PC-3 (cell line): Measurements from ENCODE around the gene WDR26. TPM values are rescaled to one million over a fixed set of nuclear protein-coding genes. Genes with fewer than 3 reads are reported as not detected.

ENCODE experiments used
- ATAC-seq: fragments of 200-7000 bp; cut with Tn5 transposase; 2 replicates; pipeline ENCODE4 v1.9.1; 2020; ENCODE audit warnings: mild to moderate bottlenecking, moderate library complexity
- BruUV-seq: library from RNA; stranded (reverse); fragments of 400-500 nt; replicated peaks from 2 replicates; lab custom pipeline; 2021; lab: Mats Ljungman, UMichigan
- CTCF ChIA-PET: fragments of 300-600 bp; sonication (Branson Sonifier 250); formaldehyde crosslinking; loops from one replicate; lab custom pipeline; 2022; ENCODE audit warnings: antibody characterized with exemption; lab: Charles Lee
- POLR2A ChIA-PET: fragments of 300-600 bp; sonication (Branson Sonifier 250); formaldehyde crosslinking; loops from one replicate; lab custom pipeline; 2022; ENCODE audit warnings: antibody characterized with exemption; ENCODE audit not compliant: unreplicated experiment; lab: Charles Lee
- DNase-seq: peaks from one replicate; pipeline ENCODE4 v3.0.0-alpha.2; 2015
- H2AFZ ChIP-seq: fragments of 300-600 bp; sonication (generic); 2 replicates; pipeline ENCODE4 v1.6.0; 2016; ENCODE audit warnings: antibody characterized with exemption, low read length
- H3F3A ChIP-seq: fragments of 300-600 bp; sonication (generic); one replicate; pipeline ENCODE4 v1.6.0; 2017; ENCODE audit warnings: antibody characterized with exemption, low read length, control low read depth, mild to moderate bottlenecking; ENCODE audit not compliant: unreplicated experiment
- H3K27ac ChIP-seq: fragments of 300-600 bp; sonication (generic); 2 replicates; pipeline ENCODE4 v1.5.1; 2016; ENCODE audit warnings: mild to moderate bottlenecking, low read length
- H3K27me3 ChIP-seq: fragments of 300-600 bp; sonication (generic); 2 replicates; pipeline ENCODE4 v1.6.1; 2016; ENCODE audit warnings: low read length, mixed read lengths
- H3K36me3 ChIP-seq: fragments of 300-600 bp; sonication (generic); 2 replicates; pipeline ENCODE4 v1.6.1; 2016; ENCODE audit warnings: low read depth, mixed run types, low read length, mixed read lengths
- H3K4me1 ChIP-seq: fragments of 300-600 bp; sonication (generic); 2 replicates; pipeline ENCODE4 v1.5.1; 2016; ENCODE audit warnings: low read length; ENCODE audit not compliant: insufficient read depth
- H3K4me2 ChIP-seq: fragments of 300-600 bp; sonication (generic); 2 replicates; pipeline ENCODE4 v1.6.0; 2016; ENCODE audit warnings: low read length
- H3K4me3 ChIP-seq: fragments of 300-600 bp; sonication (generic); 2 replicates; pipeline ENCODE4 v1.5.1; 2016; ENCODE audit warnings: mild to moderate bottlenecking, low read length, mixed read lengths
- H3K79me2 ChIP-seq: fragments of 300-600 bp; sonication (generic); 2 replicates; pipeline ENCODE4 v1.6.1; 2017; ENCODE audit warnings: low read length, mixed read lengths
- H3K9ac ChIP-seq: fragments of 300-600 bp; sonication (generic); 2 replicates; pipeline ENCODE4 v1.6.0; 2016; ENCODE audit warnings: mild to moderate bottlenecking, low read length
- H3K9me2 ChIP-seq: fragments of 300-600 bp; sonication (generic); replicated peaks from 2 replicates; pipeline ENCODE4 v1.6.1; 2016; ENCODE audit warnings: mixed run types, low read length, mixed read lengths
- H3K9me3 ChIP-seq: fragments of 300-600 bp; sonication (generic); 2 replicates; pipeline ENCODE4 v1.6.1; 2016; ENCODE audit warnings: low read length, mixed read lengths
- H4K20me1 ChIP-seq: fragments of 300-600 bp; sonication (generic); 2 replicates; pipeline ENCODE4 v1.6.1; 2016; ENCODE audit warnings: low read length, mixed read lengths
- EZH2 ChIP-seq: fragments of 300-600 bp; sonication (generic); IDR thresholded peaks from one replicate; pipeline ENCODE4 v1.6.1; 2017; ENCODE audit warnings: antibody characterized with exemption, mild to moderate bottlenecking, low read length; ENCODE audit not compliant: unreplicated experiment
- EZH2phosphoT487 ChIP-seq: fragments of 300-600 bp; sonication (generic); IDR thresholded peaks from 2 replicates; pipeline ENCODE4 v1.6.1; 2018; ENCODE audit warnings: mild to moderate bottlenecking, antibody characterized with exemption, low read length, borderline replicate concordance
- intact Hi-C: fragments of 100-400 bp; cut with micrococcal nuclease; formaldehyde crosslinking; loops from 2 replicates; pipeline ENCODE4 v1.9.0; 2023
- total RNA-seq: library from RNA; depleted of rRNA; stranded (reverse); fragments of >200 nt; gene quantifications from 2 replicates; pipeline ENCODE4 v1.2.3, GENCODE V29; 2014
- TF ChIP-seq, protein P1 (sequence below): fragments of 300-600 bp; sonication (generic); conservative IDR thresholded peaks from 2 replicates; pipeline ENCODE4 v1.5.1; 2017; ENCODE audit warnings: antibody characterized with exemption, low read depth, mild to moderate bottlenecking, low read length

Gene WDR26
- total RNA-seq, 1 experiment from 2014 or later = 40.7 TPM

DNA sequence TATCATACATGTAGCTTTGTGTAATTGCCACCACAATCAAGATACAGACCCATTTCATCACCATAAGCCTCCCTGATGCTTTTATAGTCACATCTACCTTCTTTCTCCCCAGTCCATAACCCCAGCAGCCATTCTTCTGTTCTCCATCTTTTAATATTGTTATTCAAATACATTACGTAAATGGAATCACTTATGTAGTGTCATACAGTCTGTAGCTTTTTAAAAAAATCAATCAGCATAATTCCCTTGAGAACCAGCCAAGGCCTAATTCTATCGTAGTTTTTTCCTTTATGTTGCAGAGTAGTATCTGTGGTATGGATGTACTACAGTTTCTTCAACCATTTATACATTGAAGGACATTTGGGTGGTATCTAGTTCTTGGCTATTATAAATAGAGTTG lies 31.6 kb upstream of the WDR26 start:
- no peaks in the 10 kb centered on the region for H3K27me3 ChIP-seq
- H2AFZ ChIP-seq = no peak overlapping the region
- no peak overlapping the region for H3K4me3 ChIP-seq
- H3K9me2 ChIP-seq = no peaks in the 10 kb centered on the region
- H3K27ac ChIP-seq = no peak overlapping the region
- no peak overlapping the region for H3K4me2 ChIP-seq
- no peak overlapping the region for H3K9ac ChIP-seq
- H3K79me2 ChIP-seq = no peaks in the 10 kb centered on the region
- H3K4me1 ChIP-seq = no peaks in the 10 kb centered on the region
- POLR2A ChIA-PET = no interaction called here
- H4K20me1 ChIP-seq = no peaks in the 10 kb centered on the region
- intact Hi-C loops = no loop called here
- no peak for TF ChIP-seq EZH2
- TF ChIP-seq, protein P1, sequence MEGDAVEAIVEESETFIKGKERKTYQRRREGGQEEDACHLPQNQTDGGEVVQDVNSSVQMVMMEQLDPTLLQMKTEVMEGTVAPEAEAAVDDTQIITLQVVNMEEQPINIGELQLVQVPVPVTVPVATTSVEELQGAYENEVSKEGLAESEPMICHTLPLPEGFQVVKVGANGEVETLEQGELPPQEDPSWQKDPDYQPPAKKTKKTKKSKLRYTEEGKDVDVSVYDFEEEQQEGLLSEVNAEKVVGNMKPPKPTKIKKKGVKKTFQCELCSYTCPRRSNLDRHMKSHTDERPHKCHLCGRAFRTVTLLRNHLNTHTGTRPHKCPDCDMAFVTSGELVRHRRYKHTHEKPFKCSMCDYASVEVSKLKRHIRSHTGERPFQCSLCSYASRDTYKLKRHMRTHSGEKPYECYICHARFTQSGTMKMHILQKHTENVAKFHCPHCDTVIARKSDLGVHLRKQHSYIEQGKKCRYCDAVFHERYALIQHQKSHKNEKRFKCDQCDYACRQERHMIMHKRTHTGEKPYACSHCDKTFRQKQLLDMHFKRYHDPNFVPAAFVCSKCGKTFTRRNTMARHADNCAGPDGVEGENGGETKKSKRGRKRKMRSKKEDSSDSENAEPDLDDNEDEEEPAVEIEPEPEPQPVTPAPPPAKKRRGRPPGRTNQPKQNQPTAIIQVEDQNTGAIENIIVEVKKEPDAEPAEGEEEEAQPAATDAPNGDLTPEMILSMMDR = no peak
- TF ChIP-seq EZH2phosphoT487 = no peak
- H3K36me3 ChIP-seq = peaks cover 2% of the 10 kb centered on the region; the same call in 1 of the 2 replicates
- H3K9me3 ChIP-seq = no peaks in the 10 kb centered on the region
- ATAC-seq (no peak), DNase-seq (no peak)
- CTCF ChIA-PET = no interaction called here
- BruUV-seq = no TSS peak
- no peaks in the 10 kb centered on the region for H3F3A ChIP-seq

DNA sequence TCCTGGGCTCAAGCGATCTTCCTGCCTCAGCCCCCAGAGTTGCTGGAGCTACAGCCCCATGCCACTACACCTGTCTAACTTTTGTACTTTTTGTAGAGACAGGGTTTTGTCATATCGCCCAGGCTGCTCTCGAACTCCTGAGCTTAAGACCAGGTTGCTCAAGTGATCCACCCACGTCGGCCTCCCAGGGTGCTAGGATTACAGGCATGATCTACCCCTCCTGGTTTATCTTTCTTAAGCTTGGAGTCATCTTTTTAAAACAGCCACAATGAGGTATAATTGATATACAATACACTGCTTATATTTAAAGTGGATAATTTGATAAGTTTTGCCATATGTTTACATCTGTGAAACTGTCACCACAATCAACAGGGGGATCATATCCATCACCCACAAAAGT lies 25.4 kb upstream of the WDR26 start:
- intact Hi-C loops = loop anchor here (5.0 to 10.0 kb wide), 3 partner anchors 32 to 78 kb away; no protein-coding TSS in a partner anchor

DNA sequence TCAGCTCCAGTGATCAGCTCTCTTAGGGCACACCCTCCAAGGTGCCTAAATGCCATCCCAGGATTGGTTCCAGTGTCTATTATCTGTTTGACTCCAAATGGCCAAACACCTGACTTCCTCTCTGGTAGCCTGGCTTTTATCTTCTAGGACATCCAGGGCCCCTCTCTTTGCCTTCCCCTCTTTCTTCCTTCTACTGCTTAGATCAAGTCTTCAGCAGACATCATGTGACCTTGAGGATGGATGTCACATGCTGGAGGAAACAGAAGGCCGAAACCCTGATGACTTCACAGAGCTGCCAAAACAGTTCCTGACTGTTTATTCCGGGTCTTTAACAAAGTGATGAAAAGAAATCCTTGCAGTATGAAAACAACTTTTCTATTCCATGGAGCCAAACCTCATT lies 24.4 kb upstream of the WDR26 start:
- ATAC-seq = no peak
- no peak overlapping the region for H3K4me3 ChIP-seq
- intact Hi-C loops = loop anchor here (5.0 to 10.0 kb wide), 3 partner anchors 33 to 77 kb away; no protein-coding TSS in a partner anchor
- H3K4me2 ChIP-seq = no peak overlapping the region
- ChIA-PET CTCF (no interaction called here), POLR2A (interaction anchor here (0.7 kb wide), 1 partner anchor 176 kb away, joined by 4 read pairs; no protein-coding TSS in a partner anchor)
- peaks cover 7% of the 10 kb centered on the region for H3K79me2 ChIP-seq
- H3K9me2 ChIP-seq = no peaks in the 10 kb centered on the region
- H3F3A ChIP-seq = peaks cover 5% of the 10 kb centered on the region
- peaks cover 33% of the 10 kb centered on the region for H3K4me1 ChIP-seq
- no peaks in the 10 kb centered on the region for H3K27me3 ChIP-seq
- DNase-seq = no peak
- no peak overlapping the region for H3K9ac ChIP-seq
- no peaks in the 10 kb centered on the region for H3K9me3 ChIP-seq
- H2AFZ ChIP-seq = no peak overlapping the region
- no peaks in the 10 kb centered on the region for H4K20me1 ChIP-seq
- TF ChIP-seq EZH2phosphoT487 (no peak), EZH2 (no peak)
- TF ChIP-seq, protein P1 = no peak
- no TSS peak for BruUV-seq
- H3K36me3 ChIP-seq = peaks cover 3% of the 10 kb centered on the region; the same call in 1 of the 2 replicates
- H3K27ac ChIP-seq = no peak overlapping the region

More for the DNA sequence above, 25.4 kb upstream of the WDR26 start:
- Histone ChIP-seq H4K20me1 (no peaks in the 10 kb centered on the region), H3K27me3 (no peaks in the 10 kb centered on the region), H3F3A (no peaks in the 10 kb centered on the region), H3K4me1 (peaks cover 24% of the 10 kb centered on the region), H3K9me3 (no peaks in the 10 kb centered on the region), H3K27ac (no peak overlapping the region), H3K36me3 (peaks cover 3% of the 10 kb centered on the region; the same call in 1 of the 2 replicates), H3K9ac (no peak overlapping the region), H3K79me2 (peaks cover 7% of the 10 kb centered on the region), H3K9me2 (no peaks in the 10 kb centered on the region), H3K4me3 (no peak overlapping the region), H2AFZ (no peak overlapping the region), H3K4me2 (no peak overlapping the region)
- TF ChIP-seq EZH2phosphoT487 (no peak), EZH2 (no peak)
- TF ChIP-seq, protein P1 = no peak
- ChIA-PET POLR2A (no interaction called here), CTCF (interaction anchor here (0.5 kb wide), 1 partner anchor 513 kb away, joined by 3 read pairs; no protein-coding TSS in a partner anchor)
- ATAC-seq (no peak), DNase-seq (no peak)
- BruUV-seq = no TSS peak
